ENCODE data around the gene ESYT1.
"Not testable (repeated sequence)": the region's sequence is repeated elsewhere in the genome, so short reads cannot be mapped to it uniquely, and the experiment has no call there.

Gene ESYT1

DNA sequence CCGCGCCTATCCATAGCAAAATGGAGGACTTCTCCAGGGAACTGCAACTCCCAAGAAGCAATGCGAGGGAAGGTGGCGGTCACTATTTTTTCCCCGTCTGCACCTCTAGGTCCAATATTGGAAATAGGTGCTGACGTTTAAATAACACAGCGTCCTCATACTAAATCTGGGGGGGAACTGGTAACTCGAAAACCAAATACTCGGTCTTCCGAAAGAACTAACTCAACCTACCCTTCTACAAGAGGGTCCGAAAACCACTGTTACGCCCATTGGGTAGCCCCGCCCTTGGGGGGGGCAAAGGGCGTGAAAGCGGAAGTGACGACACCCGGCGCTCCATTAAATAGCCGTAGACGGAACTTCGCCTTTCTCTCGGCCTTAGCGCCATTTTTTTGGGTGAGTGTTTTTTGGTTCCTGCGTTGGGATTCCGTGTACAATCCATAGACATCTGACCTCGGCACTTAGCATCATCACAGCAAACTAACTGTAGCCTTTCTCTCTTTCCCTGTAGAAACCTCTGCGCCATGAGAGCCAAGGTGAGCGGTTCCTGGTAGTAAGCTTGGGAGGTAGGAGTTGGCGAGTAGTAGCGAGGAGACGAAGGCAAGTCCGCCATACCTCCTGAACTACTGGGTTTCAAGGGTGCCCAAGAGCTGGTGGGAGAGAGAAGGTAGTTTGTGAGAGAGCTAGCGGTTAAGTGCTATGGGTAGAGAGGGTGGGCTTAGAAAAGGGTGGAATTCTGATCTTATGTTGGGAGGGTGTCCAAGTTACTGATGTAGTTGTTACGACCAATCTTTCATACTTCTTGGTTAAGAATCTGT is 11.6 kb upstream of the ESYT1 start, which contains the start of gene RPL41:
RPL41 (plus strand) TSS at position 367 of the 815 bp plus-strand sequence.
- ATAC-seq (ENCODE audit: insufficient read depth, low read depth) (peak; percentile 52), DNase-seq (peak; percentile 95)
- H3K79me2 ChIP-seq (ENCODE audit: insufficient read depth, low read length), result peaks cover 46% of the 10 kb centered on the region
- H3K9ac ChIP-seq (ENCODE audit: low read depth, low read length), result peak within 1 kb of the TSS; percentile 78
- 0 out of 2 replicates have a peak, but pooled peaks cover 2% of the 10 kb centered on the region for H4K20me1 ChIP-seq (ENCODE audit: insufficient read depth, low read length)
- no peaks in the 10 kb centered on the region for H3K27me3 ChIP-seq (ENCODE audit: insufficient read depth, low read length, poor library complexity)
- TF ChIP-seq CTCF (IDR thresholded peaks at IDR 0.05; ENCODE audit: borderline replicate concordance, extremely low read depth, low read length, poor library complexity, severe bottlenecking) (no peak), EZH2 (IDR thresholded peaks at IDR 0.05; ENCODE audit: borderline replicate concordance, low read depth, low read length, severe bottlenecking) (no peak)
- peaks cover 57% of the 10 kb centered on the region for H3K36me3 ChIP-seq (ENCODE audit: insufficient read depth, low read length)
- peak within 1 kb of the TSS; percentile 91 for H3K27ac ChIP-seq (ENCODE audit: low read length)
- no peaks in the 10 kb centered on the region for H3K9me3 ChIP-seq (ENCODE audit: insufficient read depth, low read length, severe bottlenecking)
- H3K4me3 ChIP-seq (ENCODE audit: low read depth in 1 of 2, low read length in 2 of 2), result peak within 1 kb of the TSS; percentile 57 to 68
- peak within 1 kb of the TSS; percentile 97 for H3K4me2 ChIP-seq (ENCODE audit: insufficient read depth, low read length)
- H3K4me1 ChIP-seq (ENCODE audit: insufficient read depth, low read length), result peaks cover 38% of the 10 kb centered on the region
- peak within 1 kb of the TSS; percentile 90 for H2AFZ ChIP-seq (ENCODE audit: low read depth, low read length)

DNA sequence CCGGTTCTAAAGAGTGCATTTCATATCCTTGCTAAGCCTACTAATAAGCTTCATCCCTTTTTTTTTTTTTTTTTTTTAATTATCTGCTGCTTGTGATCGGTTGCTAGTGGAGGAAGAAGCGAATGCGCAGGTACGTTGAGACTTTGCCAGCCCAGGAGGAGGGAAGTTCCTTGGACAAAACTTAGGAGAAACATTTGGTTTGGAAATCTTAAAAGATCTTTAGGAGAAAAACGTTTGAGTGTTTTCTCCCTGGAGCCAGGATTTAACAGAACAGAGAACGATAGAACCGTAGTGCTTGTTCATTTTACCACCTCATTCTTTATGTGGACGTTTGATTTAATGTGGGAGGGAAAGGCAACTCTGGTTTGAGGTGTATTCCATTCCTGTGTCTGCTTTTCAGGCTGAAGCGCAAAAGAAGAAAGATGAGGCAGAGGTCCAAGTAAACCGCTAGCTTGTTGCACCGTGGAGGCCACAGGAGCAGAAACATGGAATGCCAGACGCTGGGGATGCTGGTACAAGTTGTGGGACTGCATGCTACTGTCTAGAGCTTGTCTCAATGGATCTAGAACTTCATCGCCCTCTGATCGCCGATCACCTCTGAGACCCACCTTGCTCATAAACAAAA is 10.9 kb upstream of the ESYT1 start:
- Histone ChIP-seq H3K27ac (ENCODE audit: low read length) (peak overlapping the region; percentile 91), H3K4me1 (ENCODE audit: insufficient read depth, low read length) (peaks cover 38% of the 10 kb centered on the region), H3K4me3 (ENCODE audit: low read depth in 1 of 2, low read length in 2 of 2) (peak overlapping the region; percentile 57 to 79), H3K9ac (ENCODE audit: low read depth, low read length) (peak overlapping the region; percentile 78), H3K4me2 (ENCODE audit: insufficient read depth, low read length) (peak overlapping the region; percentile 97), H3K36me3 (ENCODE audit: insufficient read depth, low read length) (peaks cover 59% of the 10 kb centered on the region), H3K79me2 (ENCODE audit: insufficient read depth, low read length) (peaks cover 53% of the 10 kb centered on the region)
- not testable (repeated sequence) for H3K27me3 ChIP-seq (ENCODE audit: insufficient read depth, low read length, poor library complexity); H4K20me1 ChIP-seq (ENCODE audit: insufficient read depth, low read length); H3K9me3 ChIP-seq (ENCODE audit: insufficient read depth, low read length, severe bottlenecking); ATAC-seq (ENCODE audit: insufficient read depth, low read depth); H2AFZ ChIP-seq (ENCODE audit: low read depth, low read length); DNase-seq

DNA sequence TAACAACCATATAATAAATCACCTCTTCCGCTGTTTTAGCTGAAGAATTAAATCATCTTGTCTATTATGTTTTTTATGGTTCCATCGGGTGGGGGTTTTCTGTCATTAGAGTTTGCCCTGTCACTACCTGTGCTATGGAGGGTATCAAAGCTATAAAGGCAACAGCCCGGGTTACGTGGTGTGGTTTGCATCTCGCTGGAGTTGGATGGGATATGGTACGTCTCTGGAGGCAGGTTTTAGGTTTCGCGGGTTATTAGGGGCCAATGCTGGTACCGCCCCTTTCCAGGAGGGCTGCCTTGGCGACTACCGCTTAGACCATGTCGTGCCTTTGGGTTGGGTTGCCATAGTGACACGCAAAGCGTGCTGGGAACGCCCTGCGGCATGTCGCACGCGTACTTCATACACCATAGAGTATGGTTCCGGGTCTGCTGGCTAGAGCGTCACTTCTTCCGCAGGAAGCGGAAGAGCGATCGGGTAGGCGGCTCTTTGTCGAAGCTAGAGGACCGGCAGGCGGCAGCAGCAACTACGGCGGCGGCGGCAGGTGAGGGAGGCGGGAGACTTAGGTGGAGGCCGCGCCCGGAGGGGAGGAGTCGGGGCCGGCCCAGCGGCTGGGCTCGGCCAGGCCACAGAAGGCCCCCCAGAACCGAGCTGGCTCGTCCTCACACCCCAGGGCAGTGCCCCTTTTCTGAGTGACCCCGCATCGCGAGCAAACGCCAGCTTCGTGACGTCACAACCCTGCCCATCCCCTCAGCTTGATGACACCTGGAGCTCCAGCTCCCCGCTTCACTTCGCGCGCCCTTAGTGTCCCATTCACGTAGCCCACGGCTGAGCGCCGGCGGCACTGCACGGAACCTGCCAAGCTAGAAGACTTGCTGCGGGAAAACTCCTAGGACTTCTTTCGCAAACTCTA is 10.0 kb upstream of the ESYT1 start, which contains the start of gene ZC3H10:
ZC3H10 (plus strand) TSS at position 489 of the 910 bp plus-strand sequence. CDS start 2,297 bp downstream, outside the sequence.
- no peaks in the 10 kb centered on the region for H3K9me3 ChIP-seq (ENCODE audit: insufficient read depth, low read length, severe bottlenecking)
- peak; percentile 85 for ATAC-seq (ENCODE audit: insufficient read depth, low read depth)

More for the DNA sequence above, 10.0 kb upstream of the ESYT1 start, which contains the start of gene ZC3H10:
- Histone ChIP-seq H3K4me2 (ENCODE audit: insufficient read depth, low read length) (peak within 1 kb of the TSS; percentile 97), H4K20me1 (ENCODE audit: insufficient read depth, low read length) (0 out of 2 replicates have a peak, but pooled peaks cover 2% of the 10 kb centered on the region), H3K79me2 (ENCODE audit: insufficient read depth, low read length) (peaks cover 56% of the 10 kb centered on the region), H3K4me3 (ENCODE audit: low read depth in 1 of 2, low read length in 2 of 2) (peak within 1 kb of the TSS; percentile 57 to 79), H3K27ac (ENCODE audit: low read length) (peak within 1 kb of the TSS; percentile 91), H3K27me3 (ENCODE audit: insufficient read depth, low read length, poor library complexity) (no peaks in the 10 kb centered on the region), H3K4me1 (ENCODE audit: insufficient read depth, low read length) (peaks cover 38% of the 10 kb centered on the region), H3K36me3 (ENCODE audit: insufficient read depth, low read length) (peaks cover 57% of the 10 kb centered on the region), H3K9ac (ENCODE audit: low read depth, low read length) (peak within 1 kb of the TSS; percentile 78), H2AFZ (ENCODE audit: low read depth, low read length) (peak within 1 kb of the TSS; percentile 68)
- TF ChIP-seq CTCF (IDR thresholded peaks at IDR 0.05; ENCODE audit: borderline replicate concordance, extremely low read depth, low read length, poor library complexity, severe bottlenecking), result peak; percentile 69
- no peak for TF ChIP-seq EZH2 (IDR thresholded peaks at IDR 0.05; ENCODE audit: borderline replicate concordance, low read depth, low read length, severe bottlenecking)
- peak; percentile 99 for DNase-seq

Measured in DND-41 (cell line).